SU-DHL-6 (cell line): ENCODE results near the gene ZDHHC20.

Source experiments
- CTCF ChIP-seq: fragments of 200-600 bp; sonication (generic); IDR thresholded peaks from one replicate; pipeline ENCODE4 v1.5.1; 2017; ENCODE audit warnings: antibody characterized with exemption, mild to moderate bottlenecking, low read length, moderate library complexity; ENCODE audit not compliant: insufficient read depth, poor library complexity, severe bottlenecking
- EZH2phosphoT487 ChIP-seq: fragments of 200-600 bp; sonication (generic), shearing (Covaris generic); conservative IDR thresholded peaks from 2 replicates; pipeline ENCODE4 v1.6.1; 2018; ENCODE audit warnings: mild to moderate bottlenecking, antibody characterized with exemption, low read length, moderate library complexity, mixed read lengths

- TF ChIP-seq CTCF = no peak
- TF ChIP-seq EZH2phosphoT487 = no peak
Observed at GRCh38 chr13:21338639-21339278, 120.3 kb downstream of the ZDHHC20 start.
